IPS DF 6.9 (cell line): ENCODE measurements around the gene ZKSCAN4.

Experiments used
- DNase-seq: peaks from one replicate; pipeline ENCODE4 v3.0.0-alpha.2; 2013; ENCODE audit warnings: low read depth, low spot score
- H3K27ac ChIP-seq: one replicate; pipeline ENCODE4 v1.5.1; 2013; ENCODE audit warnings: low read length, control low read depth
- H3K27me3 ChIP-seq: 2 replicates; pipeline ENCODE4 v1.6.1; 2013; ENCODE audit warnings: mild to moderate bottlenecking, low read length; ENCODE audit not compliant: control insufficient read depth, insufficient read depth
- H3K36me3 ChIP-seq: 2 replicates; pipeline ENCODE4 v1.6.1; 2013; ENCODE audit warnings: low read length; ENCODE audit not compliant: control insufficient read depth, insufficient read depth
- H3K4me1 ChIP-seq: 2 replicates; pipeline ENCODE4 v1.6.1; 2013; ENCODE audit warnings: low read length; ENCODE audit not compliant: control insufficient read depth, insufficient read depth
- H3K4me3 ChIP-seq: 2 replicates; pipeline ENCODE4 v1.5.1; 2013; ENCODE audit warnings: mild to moderate bottlenecking, low read length
- H3K9me3 ChIP-seq: 2 replicates; pipeline ENCODE4 v1.6.1; 2013; ENCODE audit warnings: low read length, inconsistent platforms; ENCODE audit not compliant: control insufficient read depth, insufficient read depth
- WGBS: extraction: QIAGEN DNeasy Blood & Tissue Kit; methylation state at CpG from one replicate; pipeline ENCODE4 v1.1.7; 2013; ENCODE audit warnings: mixed read lengths, missing lambda C conversion rate; ENCODE audit not compliant: insufficient read length, insufficient coverage; 5-methylcytosine and 5-hydroxymethylcytosine counted together

Gene ZKSCAN4

GRCh38 chr6:28248916-28249315 is 3.2 kb downstream of the ZKSCAN4 start:
- H3K4me1 ChIP-seq, result no peaks in the 10 kb centered on the region
- H3K4me3 ChIP-seq, result no peak overlapping the region
- WGBS, result no CpG with 5 or more reads among the region's 1 CpG
- H3K27ac ChIP-seq, result no peak overlapping the region
- H3K36me3 ChIP-seq, result peaks cover 4% of the 10 kb centered on the region; the same call in 1 of the 2 replicates
- H3K9me3 ChIP-seq, result no peaks in the 10 kb centered on the region
- no peak for DNase-seq
- H3K27me3 ChIP-seq, result no peaks in the 10 kb centered on the region

GRCh38 chr6:28245206-28245941 is 6.7 kb downstream of the ZKSCAN4 start:
- Histone ChIP-seq H3K4me1 (no peaks in the 10 kb centered on the region), H3K4me3 (no peak overlapping the region), H3K36me3 (peaks cover 4% of the 10 kb centered on the region; the same call in 1 of the 2 replicates), H3K27me3 (no peaks in the 10 kb centered on the region), H3K9me3 (no peaks in the 10 kb centered on the region), H3K27ac (no peak overlapping the region)
- WGBS, result no CpG with 5 or more reads among the region's 6 CpGs
- DNase-seq, result no peak

- H3K36me3 ChIP-seq, result peaks cover 4% of the 10 kb centered on the region; the same call in 1 of the 2 replicates
- H3K4me3 ChIP-seq, result no peak overlapping the region
- no peak for DNase-seq
- no peak overlapping the region for H3K27ac ChIP-seq
- H3K9me3 ChIP-seq, result no peaks in the 10 kb centered on the region
- no CpG with 5 or more reads among the region's 3 CpGs for WGBS
- no peaks in the 10 kb centered on the region for H3K4me1 ChIP-seq
- H3K27me3 ChIP-seq, result no peaks in the 10 kb centered on the region
These were observed 8.1 kb downstream of the ZKSCAN4 start for GRCh38 chr6:28243946-28244345.

GRCh38 chr6:28240471-28240870 is 11.6 kb downstream of the ZKSCAN4 start:
- Histone ChIP-seq H3K9me3 (no peaks in the 10 kb centered on the region), H3K27me3 (no peaks in the 10 kb centered on the region), H3K4me1 (no peaks in the 10 kb centered on the region), H3K27ac (no peak overlapping the region), H3K4me3 (no peak overlapping the region), H3K36me3 (no peaks in the 10 kb centered on the region; the same call in 1 of the 2 replicates)
- DNase-seq, result no peak
- no CpG with 5 or more reads among the region's 1 CpG for WGBS

GRCh38 chr6:28239636-28240035 is 12.4 kb downstream of the ZKSCAN4 start:
- no CpG with 5 or more reads among the region's 1 CpG for WGBS
- Histone ChIP-seq H3K4me1 (no peaks in the 10 kb centered on the region), H3K36me3 (no peaks in the 10 kb centered on the region), H3K4me3 (no peak overlapping the region), H3K9me3 (no peaks in the 10 kb centered on the region), H3K27me3 (no peaks in the 10 kb centered on the region), H3K27ac (no peak overlapping the region)
- no peak for DNase-seq

- H3K27ac ChIP-seq, result no peak overlapping the region
- no peaks in the 10 kb centered on the region for H3K27me3 ChIP-seq
- WGBS, result no CpG with 5 or more reads among the region's 3 CpGs
- no peaks in the 10 kb centered on the region for H3K4me1 ChIP-seq
- no peak for DNase-seq
- no peaks in the 10 kb centered on the region for H3K9me3 ChIP-seq
- no peak overlapping the region for H3K4me3 ChIP-seq
- H3K36me3 ChIP-seq, result peaks cover 8% of the 10 kb centered on the region; the same call in 1 of the 2 replicates
These were observed 16.1 kb downstream of the ZKSCAN4 start for GRCh38 chr6:28235912-28236452.

GRCh38 chr6:28232785-28233184 is 19.3 kb downstream of the ZKSCAN4 start:
- Histone ChIP-seq H3K9me3 (no peaks in the 10 kb centered on the region), H3K4me1 (no peaks in the 10 kb centered on the region), H3K27ac (no peak overlapping the region), H3K36me3 (peaks cover 13% of the 10 kb centered on the region; the same call in 1 of the 2 replicates), H3K4me3 (no peak overlapping the region), H3K27me3 (no peaks in the 10 kb centered on the region)
- WGBS, result no CpG with 5 or more reads among the region's 11 CpGs
- DNase-seq, result no peak

- H3K27me3 ChIP-seq, result no peaks in the 10 kb centered on the region; the same call in 1 of the 2 replicates
- H3K4me3 ChIP-seq, result no peak overlapping the region
- no peaks in the 10 kb centered on the region for H3K9me3 ChIP-seq
- no peaks in the 10 kb centered on the region for H3K4me1 ChIP-seq
- no peak for DNase-seq
- H3K36me3 ChIP-seq, result peaks cover 13% of the 10 kb centered on the region; the same call in 1 of the 2 replicates
- no peak overlapping the region for H3K27ac ChIP-seq
- no CpG with 5 or more reads among the region's 2 CpGs for WGBS
These were observed 25.6 kb downstream of the ZKSCAN4 start for GRCh38 chr6:28226460-28226859.

GRCh38 chr6:28225056-28225834 is 26.8 kb downstream of the ZKSCAN4 start, which contains the start of gene ZSCAN9:
ZSCAN9 (plus strand) TSS chr6:28225275; CDS start chr6:28227085, 1,810 bp downstream.
- Histone ChIP-seq H3K4me1 (no peaks in the 10 kb centered on the region), H3K4me3 (peak within 1 kb of the TSS; percentile 90; the same call in 1 of the 2 replicates), H3K27ac (no peak within 1 kb of the TSS), H3K9me3 (no peaks in the 10 kb centered on the region), H3K36me3 (peaks cover 9% of the 10 kb centered on the region; the same call in 1 of the 2 replicates), H3K27me3 (peaks cover 2% of the 10 kb centered on the region; the same call in 1 of the 2 replicates)
- peak; percentile 64 for DNase-seq
- no CpG with 5 or more reads among the region's 45 CpGs for WGBS
